ENCODE data around the gene TRABD2B. TPM values are rescaled to one million over a fixed set of nuclear protein-coding genes. Genes with fewer than 3 reads are reported as not detected.

TRABD2B gene
- total and polyA plus RNA-seq, 8 donors, result 1.6 to 3.8 (median 3.0) TPM

DNA sequence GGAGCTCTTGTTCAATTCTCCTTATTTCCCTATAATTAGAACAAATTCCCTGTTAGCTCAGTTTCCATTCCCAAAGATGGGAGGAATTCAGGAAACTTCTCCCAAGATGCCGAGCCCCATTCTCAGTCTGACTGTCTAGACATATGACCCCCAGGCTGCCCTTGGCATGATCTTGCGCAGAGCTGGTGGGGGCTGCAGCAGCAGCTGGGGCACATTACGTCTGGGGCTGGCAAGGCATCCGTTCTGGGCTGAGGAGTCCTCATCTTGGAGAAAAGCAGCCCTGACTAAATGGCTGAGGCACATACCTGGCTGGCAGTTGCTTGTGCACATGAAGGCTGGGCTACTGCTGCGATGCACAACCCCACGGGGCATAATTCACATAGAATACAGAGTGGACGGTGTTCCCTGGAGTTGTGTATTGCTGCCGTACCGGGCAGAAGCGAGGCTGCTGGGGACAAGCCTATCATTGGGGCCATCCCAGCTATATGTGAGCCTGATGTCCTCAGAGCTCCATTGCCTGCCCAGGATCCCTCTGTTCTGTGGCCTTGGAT lies 36.4 kb upstream of the TRABD2B start:
- intact Hi-C loops (cut with DNase I), result no loop called here
- H3K27me3 ChIP-seq, result no peaks in the 10 kb centered on the region
- no peak for ATAC-seq
- H3K9me3 ChIP-seq, result no peaks in the 10 kb centered on the region
- no peak overlapping the region for H3K4me3 ChIP-seq
- no peaks in the 10 kb centered on the region for H3K36me3 ChIP-seq
- 86 to 92% methylated on average over 10 of the region's 10 CpGs for WGBS, 2 donors
- H3K4me1 ChIP-seq, result no peaks in the 10 kb centered on the region
- FAIRE-seq, result no peak
- DNase-seq, result no peak
- H3K27ac ChIP-seq, result no peak overlapping the region
- TF ChIP-seq, protein P1, sequence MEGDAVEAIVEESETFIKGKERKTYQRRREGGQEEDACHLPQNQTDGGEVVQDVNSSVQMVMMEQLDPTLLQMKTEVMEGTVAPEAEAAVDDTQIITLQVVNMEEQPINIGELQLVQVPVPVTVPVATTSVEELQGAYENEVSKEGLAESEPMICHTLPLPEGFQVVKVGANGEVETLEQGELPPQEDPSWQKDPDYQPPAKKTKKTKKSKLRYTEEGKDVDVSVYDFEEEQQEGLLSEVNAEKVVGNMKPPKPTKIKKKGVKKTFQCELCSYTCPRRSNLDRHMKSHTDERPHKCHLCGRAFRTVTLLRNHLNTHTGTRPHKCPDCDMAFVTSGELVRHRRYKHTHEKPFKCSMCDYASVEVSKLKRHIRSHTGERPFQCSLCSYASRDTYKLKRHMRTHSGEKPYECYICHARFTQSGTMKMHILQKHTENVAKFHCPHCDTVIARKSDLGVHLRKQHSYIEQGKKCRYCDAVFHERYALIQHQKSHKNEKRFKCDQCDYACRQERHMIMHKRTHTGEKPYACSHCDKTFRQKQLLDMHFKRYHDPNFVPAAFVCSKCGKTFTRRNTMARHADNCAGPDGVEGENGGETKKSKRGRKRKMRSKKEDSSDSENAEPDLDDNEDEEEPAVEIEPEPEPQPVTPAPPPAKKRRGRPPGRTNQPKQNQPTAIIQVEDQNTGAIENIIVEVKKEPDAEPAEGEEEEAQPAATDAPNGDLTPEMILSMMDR (IDR thresholded peaks at IDR 0.05), result no peak

- no peaks in the 10 kb centered on the region for H3K36me3 ChIP-seq
- no peak overlapping the region for H3K27ac ChIP-seq
- TF ChIP-seq, protein P1 (IDR thresholded peaks at IDR 0.05), result no peak
- 70 to 72% methylated on average over 3 of the region's 3 CpGs for WGBS, 2 donors
- no peaks in the 10 kb centered on the region for H3K27me3 ChIP-seq
- ATAC-seq (peak in 1 of 4 donors; percentile 30), FAIRE-seq (no peak), DNase-seq (no peak)
- no peaks in the 10 kb centered on the region for H3K4me1 ChIP-seq
- no peak overlapping the region for H3K4me3 ChIP-seq
- intact Hi-C loops (cut with DNase I), result no loop called here
- H3K9me3 ChIP-seq, result no peaks in the 10 kb centered on the region
These were observed 34.5 kb upstream of the TRABD2B start for GRCh38 chr1:48031676-48032075.

DNA sequence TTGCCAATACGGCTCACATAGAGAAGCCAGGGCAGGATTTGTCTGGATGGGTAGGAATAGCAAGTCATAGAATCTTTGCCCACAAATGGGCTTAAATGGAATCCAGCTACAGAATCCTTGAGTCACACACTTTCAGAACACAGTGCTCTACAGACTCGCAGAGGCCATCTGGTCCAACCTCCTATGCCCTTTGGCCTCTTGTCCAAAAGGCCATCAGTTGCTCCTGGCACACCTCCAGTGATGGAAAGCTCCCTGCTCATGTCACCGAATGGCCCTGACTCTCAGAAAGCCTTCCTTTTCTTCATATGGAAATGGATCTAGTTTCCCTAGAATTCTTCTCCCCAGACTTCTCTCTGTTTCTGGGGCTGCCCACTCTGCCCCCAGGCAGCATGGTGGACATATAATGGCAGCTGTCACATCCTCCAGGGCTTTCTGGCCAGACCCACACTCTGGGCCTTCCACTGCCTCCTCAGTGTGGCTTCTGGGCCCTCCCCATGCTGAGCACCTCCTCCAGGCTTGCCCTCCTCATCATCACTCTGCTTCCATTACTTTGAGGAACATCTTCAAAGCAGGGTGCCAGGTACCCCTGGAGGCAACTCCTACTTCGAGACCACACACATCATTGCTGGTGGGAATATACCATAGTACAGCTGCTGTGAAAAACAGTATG lies 33.6 kb upstream of the TRABD2B start:
- FAIRE-seq (no peak), DNase-seq (no peak)
- WGBS, 2 donors, result 78 to 90% methylated on average over 4 of the region's 4 CpGs

GRCh38 chr1:48030211-48030610 lies 33.0 kb upstream of the TRABD2B start:
- Histone ChIP-seq H3K4me3 (no peak overlapping the region), H3K4me1 (no peaks in the 10 kb centered on the region), H3K36me3 (no peaks in the 10 kb centered on the region), H3K27me3 (no peaks in the 10 kb centered on the region), H3K27ac (no peak overlapping the region), H3K9me3 (no peaks in the 10 kb centered on the region)
- intact Hi-C loops (cut with DNase I), result no loop called here
- ATAC-seq (no peak), DNase-seq (no peak), FAIRE-seq (no peak)
- TF ChIP-seq, protein P1 (IDR thresholded peaks at IDR 0.05), result no peak
- WGBS, 2 donors, result 83 to 85% methylated on average over 4 of the region's 4 CpGs

More for the DNA sequence above, 33.6 kb upstream of the TRABD2B start:
- H3K9me3 ChIP-seq, result no peaks in the 10 kb centered on the region
- no peak for ATAC-seq
- no peaks in the 10 kb centered on the region for H3K36me3 ChIP-seq
- intact Hi-C loops (cut with DNase I), result no loop called here
- no peak overlapping the region for H3K27ac ChIP-seq
- no peaks in the 10 kb centered on the region for H3K4me1 ChIP-seq
- no peak overlapping the region for H3K4me3 ChIP-seq
- TF ChIP-seq, protein P1 (IDR thresholded peaks at IDR 0.05), result no peak
- no peaks in the 10 kb centered on the region for H3K27me3 ChIP-seq
